HG03442 (cell line): ENCODE results near the gene RFXANK.
"Not testable (repeated sequence)": the region's sequence is repeated elsewhere in the genome, so short reads cannot be mapped to it uniquely, and the experiment has no call there.

Experiments
- ATAC-seq: cut with Tn5 transposase; IDR thresholded peaks from one replicate; pipeline ENCODE4 v1.9.1; 2021; ENCODE audit warnings: mild to moderate bottlenecking, moderate library complexity; ENCODE audit not compliant: unreplicated experiment

Gene RFXANK

DNA sequence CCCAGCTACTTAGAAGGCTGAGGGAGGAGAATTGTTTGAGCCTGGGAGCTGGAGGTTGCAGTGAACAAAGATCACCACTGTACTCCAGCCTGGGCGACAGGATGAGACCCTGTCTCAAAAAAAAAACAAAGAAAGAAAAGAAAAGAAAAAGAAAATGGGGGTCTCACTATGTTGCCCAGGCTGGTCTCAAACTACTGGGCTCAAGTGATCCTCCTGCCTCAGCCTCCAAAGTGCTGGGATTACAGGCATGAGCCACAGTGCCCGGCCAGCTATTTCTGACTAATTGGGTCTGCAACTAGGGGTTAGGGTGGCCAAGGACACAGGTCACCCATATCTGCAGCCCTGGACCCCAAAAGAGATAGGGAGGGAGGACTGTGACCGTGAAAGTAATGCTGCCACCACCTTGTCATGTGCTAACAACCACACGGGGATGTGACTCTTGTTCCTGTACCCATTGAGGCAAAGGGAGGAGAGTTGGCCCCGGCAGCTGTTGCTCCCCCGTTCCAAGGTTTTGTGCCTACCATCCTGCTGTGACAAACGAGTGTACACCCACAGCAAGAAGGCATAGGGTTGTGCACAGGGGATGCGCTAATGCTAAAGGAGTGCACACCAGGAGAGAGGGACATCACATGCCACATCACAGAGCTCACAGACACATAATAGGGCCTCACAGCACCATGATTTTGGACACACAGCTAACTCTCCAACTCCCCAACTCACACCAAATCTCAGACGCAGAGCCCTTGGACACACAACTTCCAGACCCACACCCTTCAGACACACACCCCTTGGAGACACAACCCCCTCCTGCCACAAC, 22.6 kb upstream of the RFXANK start:
- ATAC-seq, result no peak

DNA sequence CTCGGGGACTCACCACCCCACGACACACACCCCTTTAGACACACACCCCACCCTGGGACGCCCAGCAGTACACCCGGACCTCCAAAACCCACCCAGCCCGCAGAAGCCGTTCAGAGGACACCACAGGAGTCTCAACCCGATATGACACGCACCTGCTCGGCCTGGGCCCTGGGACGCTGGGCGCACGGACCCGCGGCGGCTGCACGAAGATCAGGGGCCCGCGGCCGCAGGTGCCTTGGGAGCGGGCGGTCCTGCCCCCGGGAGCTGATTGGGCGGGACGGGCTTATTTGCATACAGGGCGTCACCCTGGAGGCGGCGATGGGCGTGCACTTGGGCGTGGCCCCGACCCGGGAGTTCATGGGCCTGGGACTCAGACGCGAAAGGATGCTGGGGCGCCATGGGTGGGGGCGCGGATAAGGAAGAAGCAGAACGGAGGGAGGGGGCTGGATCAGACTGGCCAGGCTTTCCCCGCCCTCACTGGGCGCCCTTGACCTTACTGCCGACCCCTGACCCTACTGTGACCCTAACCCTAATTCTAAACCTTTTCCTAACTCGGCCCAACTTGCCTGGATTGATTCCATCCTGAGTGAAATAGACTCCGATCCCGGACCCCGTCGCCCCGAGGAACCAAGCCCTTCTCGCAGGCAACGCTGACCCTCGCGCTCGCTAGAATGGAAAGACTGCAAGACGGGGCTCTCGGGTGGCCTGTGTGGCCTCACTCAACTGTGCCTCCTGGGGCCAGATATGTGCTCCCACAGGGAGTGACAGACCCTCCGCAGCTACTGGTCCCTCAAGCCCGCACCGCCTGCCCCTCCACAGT, 21.8 kb upstream of the RFXANK start, which contains the start of gene MEF2B:
Gene MEF2B (minus strand): TSS at position 211 of the 820 bp plus-strand sequence. CDS start 19,528 bp downstream, outside the sequence.
- peak; percentile 86 for ATAC-seq

DNA sequence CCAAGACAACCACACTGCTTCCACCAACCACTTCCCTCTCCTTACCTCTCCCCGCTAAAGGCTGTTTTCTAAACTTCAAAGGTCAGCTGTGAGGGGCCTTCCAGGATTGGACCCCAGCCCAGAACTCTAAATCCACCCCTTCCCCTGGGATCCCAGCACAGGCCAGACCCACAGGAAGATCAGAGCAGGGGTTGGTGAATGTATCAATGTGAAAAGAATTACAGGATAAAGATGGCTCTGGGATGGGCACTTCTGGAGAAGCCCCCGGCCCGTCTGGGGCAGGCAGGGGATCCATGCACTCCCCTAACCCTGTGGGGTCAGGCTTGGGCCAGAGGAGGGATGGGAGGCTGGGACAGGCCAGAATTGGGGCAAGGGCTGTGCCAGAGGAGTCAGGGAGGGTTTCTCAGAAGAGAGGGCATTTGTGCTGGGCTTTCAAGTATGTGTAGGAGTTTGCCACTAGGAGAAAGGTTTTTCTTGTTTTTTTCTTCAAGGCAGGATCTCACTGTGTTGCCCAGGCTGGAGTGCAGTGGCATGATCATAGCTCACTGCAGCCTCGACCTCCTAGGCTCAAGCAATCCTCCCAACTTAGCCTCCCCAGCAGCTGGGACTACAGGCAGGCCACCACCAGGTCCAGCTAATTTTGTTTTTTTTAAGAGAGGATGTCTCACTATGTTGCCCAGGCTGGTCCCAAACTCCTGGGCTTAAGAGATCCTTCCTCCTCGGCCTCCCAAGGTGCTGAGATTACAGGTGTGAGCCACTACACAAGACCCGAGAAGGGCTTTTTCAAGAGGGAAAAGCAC, 21.0 kb upstream of the RFXANK start:
- no peak for ATAC-seq

DNA sequence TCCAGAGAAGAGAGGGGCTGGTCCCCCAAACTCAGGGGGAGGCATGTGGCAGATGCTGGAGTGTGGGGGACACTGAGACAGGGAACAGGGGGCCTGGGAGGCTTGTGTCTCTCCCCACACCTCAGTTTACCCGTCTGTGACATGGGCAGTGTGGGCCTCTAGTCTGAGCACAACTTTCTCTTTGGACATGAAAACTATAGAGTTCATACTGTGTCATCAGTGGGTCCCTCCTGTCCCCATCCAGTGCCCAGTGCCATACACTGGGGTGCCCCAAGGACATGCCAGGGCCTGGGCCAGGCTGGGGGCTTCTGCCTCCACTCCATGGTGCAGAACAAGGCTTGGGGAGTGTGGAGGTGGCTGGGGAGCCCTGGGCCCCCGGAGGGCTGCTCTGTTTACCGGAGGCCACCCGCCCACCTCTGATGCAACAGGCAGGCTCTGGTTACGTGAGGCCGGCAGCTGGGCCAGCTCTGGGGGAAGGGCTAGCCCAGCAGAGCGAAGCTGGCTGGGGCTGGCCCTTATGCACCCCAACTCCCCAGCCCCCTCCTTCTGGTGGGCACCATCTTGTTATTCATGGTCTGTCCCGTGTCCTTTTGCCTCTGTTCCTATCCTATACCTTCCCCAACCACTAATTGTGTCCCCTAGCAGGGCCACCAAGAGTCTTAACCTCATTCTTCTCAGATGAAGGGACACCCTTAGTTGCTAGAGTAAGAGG, 20.1 kb upstream of the RFXANK start:
- ATAC-seq, result no peak

DNA sequence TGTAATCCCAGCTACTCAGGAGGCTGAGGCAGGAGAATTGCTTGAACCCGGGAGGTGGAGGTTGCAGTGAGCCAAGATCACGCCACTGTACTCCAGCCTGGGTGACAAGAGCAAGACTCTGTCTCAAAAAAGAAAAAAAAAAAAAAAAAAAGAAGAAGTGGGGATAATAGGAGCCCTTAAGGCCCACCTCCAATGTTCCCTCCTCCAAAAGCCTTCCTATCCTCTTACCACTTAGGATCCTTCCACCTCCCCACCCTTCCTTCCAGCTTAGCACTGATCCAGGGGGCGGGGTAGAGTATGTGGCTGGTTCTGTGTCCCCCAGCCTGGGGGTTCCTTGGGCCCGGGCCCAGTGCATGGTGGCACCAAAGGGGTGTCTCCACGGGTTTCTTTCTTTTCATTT, 18.8 kb upstream of the RFXANK start:
- ATAC-seq, result not testable (repeated sequence)

DNA sequence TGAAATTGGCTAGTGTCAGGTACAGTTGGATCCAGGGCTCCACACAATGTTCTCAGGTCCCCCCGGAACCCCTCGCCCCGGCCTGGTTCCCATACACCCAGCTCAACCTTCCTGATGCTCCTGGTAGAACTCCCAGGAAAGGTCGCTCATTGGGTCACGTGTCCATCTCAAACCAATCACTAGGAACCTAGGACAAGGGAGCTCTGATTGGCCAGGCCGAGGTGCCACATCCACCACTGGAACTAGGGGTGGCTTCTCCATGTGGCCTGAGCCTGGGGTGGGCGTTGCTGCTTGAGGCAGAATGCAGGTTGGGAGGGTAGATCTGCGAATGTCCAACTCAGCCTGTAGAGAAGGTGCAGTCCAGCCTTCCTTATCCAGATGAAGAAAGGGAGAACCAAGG, 15.1 kb upstream of the RFXANK start:
- ATAC-seq, result no peak

DNA sequence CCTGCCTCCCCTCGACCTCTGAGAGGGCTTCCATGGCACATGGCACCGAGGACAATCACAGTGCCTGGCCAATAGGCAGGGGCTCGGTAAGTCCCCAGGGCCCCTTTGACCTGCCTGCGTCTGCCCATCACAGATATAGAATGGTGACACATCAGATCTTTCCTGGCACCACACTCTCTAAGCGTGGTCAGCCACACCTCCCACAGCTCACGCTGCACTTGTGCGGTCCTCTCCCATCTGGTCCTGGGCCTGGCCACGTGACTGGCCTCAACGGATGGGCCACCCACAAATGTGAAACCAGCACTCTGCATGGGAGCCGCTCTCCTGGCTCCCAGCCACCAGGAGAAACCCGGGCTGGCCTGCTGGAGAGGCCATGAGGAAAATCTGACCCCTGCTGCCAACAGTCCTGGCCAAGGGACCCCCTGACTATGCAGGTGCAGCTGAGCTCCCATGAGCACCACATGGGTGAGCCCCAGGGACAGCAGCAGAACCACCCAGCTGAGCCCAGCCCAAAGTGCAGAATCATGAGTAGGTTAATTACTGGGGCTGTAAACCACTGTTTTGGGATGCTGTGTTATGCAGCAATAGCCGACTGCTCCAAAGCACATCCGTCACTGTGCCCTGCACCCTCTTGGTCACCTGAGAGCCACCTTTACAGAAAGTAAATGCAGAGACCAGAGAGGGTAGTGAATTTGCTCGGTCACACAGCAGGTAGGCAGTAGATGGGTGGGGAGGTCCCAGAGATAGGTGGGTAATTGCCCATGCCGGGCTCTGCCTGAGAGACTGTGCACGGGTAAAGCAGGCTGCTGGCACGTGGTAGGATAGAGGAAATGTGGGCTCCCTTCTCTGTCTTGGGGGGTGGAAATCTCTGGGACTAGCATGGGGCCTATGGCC, 12.3 kb upstream of the RFXANK start:
- ATAC-seq, result no peak

DNA sequence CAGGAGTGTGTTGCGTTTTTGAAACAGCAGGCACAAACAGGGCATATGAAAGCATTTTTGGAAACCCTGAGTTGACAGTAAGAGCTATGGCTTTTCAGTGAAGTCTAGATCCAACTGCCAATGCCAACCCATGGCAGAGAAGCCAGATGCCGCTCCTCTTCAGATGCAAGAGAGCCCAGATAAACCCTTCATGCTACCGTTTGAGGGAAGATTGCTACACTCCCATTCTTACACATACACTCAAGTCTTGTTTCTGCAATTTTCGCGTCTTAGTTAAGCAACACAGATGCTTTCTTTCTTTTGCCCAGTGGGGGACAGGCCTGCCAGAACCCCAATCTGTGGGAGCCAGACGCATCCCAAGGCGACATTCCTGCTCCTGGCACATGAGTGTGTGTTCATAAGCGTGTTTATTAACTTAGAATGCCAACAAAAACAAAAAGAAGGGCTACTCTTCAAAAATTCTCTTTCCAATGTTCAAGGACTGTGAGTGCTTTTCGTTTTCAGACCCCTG, 10.5 kb upstream of the RFXANK start:
- no peak for ATAC-seq

DNA sequence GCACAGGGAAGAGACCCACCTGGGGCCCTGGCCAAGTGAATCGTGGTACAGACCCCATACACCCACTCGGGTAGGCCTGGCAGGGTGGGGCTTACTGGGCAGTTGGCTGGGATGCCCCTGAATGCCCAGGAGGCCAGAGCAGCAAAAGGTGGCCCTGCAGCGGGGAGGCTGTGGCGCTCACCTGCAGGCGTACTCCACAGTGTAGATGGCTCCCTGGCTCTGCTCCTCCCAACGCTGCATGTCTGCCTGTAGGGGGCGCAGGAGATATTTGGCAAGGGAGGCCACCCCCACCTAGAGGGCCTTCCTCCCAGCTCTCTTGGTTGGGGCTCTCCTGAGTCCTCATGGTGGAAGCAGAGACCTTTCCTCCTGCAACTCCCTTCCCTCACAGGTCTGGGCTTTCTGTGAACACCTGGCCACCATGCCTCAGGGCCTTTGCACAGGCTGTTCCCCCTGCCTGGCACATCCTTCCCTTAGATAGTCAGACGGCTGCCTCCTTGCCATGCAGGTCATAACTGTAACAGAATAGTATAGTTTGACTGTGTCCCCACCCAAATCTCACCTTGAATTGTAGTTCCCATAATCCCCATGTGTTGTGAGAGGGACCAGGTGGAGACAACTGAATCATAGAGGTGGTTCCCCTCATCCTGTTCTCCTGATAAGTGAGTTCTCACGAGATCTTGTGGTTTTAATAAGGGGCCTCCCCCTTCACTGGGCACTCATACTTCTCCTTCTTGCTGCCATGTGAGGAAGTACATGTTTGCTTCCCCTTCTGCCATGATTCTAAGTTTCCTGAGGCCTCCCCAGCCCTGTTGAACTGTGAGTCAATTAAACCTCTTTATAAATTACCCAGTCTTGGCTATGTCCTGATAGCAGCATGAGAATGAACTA, 6.0 kb upstream of the RFXANK start:
- ATAC-seq, result no peak

DNA sequence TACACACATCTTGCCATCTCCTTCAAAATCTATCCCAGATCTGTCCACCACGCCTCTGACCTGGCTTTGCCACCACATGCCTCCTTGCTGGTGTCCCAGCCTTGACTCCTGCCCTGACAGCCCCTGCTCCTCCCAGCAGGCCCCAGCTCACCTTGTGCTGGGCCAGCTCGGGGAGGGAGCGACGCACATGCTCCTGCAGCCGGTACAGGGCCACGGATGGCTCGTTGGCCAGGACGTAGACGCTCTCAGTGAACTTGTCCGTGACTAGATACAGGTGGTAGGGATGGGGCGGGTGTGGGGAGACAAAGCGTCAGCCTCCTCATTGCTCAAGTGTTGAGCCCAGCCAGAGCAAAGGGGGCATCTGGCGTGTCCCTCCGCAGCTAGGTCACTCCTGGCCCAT, 5.3 kb upstream of the RFXANK start:
- ATAC-seq, result no peak

DNA sequence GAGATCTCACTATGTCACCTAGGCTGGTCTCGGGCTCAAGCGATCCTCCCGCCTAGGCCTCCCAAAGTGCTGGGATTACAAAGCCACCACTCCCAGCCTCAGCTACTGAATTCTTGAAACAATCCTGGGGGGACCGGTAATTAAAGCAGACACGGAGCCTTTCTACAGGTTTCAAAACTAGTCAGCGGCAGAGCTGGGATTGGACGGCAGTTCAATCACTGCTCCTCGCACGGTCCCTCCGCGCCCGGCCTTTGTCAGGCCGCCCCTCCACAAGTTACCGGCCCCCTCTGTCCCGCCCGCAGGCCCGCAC, 335 bp upstream of the RFXANK start:
- ATAC-seq, result no peak

DNA sequence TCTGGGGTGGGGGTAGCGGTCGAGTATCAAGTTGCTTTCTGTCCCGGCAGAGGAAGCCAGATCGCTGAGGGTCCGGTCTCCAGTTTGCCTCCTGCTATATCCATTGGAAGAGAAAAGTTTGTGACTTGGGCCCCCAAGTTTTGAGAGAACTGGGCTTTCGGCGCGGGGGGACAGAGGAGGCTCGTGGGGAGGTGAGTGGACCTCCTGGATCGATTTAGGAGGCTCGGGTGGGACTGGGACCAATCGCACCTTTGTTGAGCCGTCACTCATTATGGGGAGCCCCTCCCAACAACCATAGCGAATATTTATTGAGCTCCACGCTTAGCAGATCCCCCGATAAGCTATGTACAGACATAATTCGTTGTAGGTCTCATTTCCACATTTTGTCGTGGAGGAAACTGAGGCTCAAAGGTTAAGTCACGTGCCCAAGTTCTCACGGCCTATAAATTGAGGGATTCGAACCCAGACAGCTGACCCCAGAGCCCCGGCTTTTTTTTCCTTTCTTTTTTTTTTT, 909 bp downstream of the RFXANK start:
- ATAC-seq, result no peak

DNA sequence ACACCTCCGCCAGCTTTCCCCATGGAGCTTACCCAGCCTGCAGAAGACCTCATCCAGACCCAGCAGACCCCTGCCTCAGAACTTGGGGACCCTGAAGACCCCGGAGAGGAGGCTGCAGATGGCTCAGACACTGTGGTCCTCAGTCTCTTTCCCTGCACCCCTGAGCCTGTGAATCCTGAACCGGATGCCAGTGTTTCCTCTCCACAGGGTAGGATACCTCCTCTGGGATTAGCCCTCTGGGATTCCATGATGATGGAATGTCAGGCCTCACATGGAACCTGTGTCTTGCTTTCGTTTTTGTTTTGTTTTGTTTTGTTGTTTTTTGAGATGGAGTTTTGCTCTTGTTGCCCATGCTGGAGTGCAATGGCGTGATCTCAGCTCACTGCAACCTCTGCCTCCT, 1.9 kb downstream of the RFXANK start:
- ATAC-seq, result no peak

DNA sequence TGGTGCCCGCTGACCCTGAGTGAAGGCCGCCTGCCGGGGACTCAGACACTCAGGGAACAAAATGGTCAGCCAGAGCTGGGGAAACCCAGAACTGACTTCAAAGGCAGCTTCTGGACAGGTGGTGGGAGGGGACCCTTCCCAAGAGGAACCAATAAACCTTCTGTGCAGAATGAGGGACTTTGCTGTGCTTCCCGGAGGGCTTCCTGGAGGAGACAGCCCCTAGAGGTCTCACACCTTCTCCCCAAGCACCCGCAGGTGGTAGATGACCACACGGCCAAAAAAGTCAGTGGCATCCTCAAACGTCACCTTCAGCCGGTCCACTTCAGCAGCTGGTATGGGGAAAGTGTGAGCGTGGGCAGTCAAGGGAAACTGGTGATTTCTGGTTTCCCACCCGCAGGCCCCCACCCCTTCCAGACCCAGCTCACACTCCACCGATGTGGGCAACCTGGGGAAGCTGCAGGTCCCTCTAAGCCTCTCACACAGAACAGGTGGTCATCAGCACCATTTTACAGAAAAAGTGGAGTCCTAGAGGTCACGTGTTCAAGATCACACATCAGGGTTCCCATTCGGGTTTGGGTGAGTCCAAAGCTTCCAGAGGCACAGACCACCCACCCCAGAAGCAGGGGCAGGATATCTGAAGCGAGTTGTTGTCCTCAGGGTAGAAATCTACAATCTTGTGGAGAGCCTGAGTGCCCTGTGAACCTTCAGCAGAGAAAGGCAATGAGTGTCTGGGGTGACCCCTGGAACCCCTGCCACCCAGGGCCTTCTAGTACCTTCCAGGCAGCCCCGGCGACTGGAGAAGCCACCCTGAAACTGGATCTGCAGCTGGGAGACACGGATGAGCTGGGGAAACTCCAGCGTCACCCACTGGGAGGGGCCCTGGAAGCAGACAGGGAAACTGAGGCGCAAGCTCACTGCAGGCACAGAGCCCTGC, 9.9 kb downstream of the RFXANK start:
- no peak for ATAC-seq

DNA sequence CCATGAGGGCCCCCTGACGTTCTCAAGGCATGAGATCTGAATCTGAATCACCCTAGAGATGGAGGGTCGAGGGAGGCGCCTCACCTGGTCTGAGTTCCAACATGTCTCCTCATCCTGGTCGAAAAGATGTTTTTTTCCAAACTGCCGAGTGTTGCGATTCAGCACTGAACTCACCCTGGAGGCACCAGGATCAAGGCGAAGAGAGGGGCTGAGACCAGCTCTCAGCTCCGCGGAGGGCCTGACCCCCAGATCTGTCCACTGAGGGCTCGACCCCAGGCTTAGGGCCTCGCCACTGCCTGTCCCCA, 10.6 kb downstream of the RFXANK start:
- no peak for ATAC-seq

DNA sequence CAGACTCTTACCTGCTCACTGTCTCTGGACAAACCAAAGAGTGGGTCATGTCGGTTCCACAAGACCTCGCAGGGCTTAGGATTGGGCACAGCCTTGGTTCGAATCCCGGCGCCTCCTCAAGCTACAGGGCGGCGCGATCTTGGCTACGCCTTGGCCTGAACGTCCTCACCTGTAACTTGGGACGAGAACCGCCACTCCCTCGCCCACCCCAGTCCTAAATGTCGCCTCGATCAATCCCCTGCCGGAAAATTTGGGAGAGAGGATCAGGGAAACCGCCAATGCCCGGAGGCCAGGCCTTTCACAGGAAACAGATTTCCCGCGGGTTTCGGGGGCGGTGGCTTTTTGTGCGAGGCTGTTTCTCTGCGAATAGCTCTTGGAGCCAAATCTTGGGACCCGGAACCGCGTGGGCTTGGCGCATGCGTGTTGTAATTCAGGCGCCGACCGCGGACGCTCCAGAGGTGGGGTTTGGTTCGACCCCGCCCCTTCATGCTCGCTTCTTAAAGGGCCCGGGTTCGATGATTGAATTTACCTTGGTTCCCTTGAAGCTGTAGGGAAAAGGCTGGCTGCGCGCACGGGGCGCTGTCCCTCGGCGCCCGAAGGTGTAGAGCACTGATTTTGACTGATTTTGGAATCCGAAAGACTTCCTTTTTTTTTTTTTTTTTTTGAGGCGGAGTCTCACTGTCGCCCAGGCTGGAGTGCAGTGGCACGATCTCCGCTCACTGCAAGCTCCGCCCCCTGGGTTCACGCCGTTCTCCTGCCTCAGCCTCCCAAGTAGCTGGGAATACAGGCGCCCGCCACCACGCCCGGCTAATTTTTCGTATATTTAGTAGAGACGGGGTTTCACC, 11.2 kb downstream of the RFXANK start, which contains the start of gene NR2C2AP:
Gene NR2C2AP (minus strand): TSS at position 403 of the 845 bp plus-strand sequence. CDS start 354 bp downstream, at position 49.
- ATAC-seq, result peak; percentile 70
